ENCODE measurements around the gene NMRK2.
"Not testable (repeated sequence)": the region's sequence is repeated elsewhere in the genome, so short reads cannot be mapped to it uniquely, and the experiment has no call there.

The NMRK2 gene, protein sequence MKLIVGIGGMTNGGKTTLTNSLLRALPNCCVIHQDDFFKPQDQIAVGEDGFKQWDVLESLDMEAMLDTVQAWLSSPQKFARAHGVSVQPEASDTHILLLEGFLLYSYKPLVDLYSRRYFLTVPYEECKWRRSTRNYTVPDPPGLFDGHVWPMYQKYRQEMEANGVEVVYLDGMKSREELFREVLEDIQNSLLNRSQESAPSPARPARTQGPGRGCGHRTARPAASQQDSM

GRCh38 chr19:3932931-3933810, at the start of gene NMRK2:
TSS of gene NMRK2 (plus strand) at chr19:3933069. CDS start at chr19:3933672, 603 bp downstream.
- DNase-seq = no peak

DNA sequence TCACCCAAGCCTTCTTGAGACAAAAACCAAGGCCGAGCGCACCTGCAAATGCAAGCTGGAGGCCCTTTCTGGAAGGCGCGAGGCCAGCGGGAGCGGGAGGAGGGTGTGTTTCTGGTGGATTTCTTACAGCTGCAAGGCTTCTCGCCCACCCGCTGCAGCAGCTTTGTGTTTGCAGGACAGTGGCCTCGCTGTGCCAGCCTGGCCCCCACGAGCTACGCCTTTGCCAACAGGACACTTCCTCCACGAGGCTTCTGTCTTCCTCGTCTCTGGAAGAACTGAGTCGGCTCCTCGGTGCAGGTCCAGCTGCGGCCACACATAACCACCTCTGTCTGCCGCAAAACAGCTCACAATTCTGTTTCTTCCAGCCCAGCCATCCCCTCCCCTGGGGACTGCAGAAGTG, 42.3 kb upstream of the NMRK2 start:
- DNase-seq = no peak

DNA sequence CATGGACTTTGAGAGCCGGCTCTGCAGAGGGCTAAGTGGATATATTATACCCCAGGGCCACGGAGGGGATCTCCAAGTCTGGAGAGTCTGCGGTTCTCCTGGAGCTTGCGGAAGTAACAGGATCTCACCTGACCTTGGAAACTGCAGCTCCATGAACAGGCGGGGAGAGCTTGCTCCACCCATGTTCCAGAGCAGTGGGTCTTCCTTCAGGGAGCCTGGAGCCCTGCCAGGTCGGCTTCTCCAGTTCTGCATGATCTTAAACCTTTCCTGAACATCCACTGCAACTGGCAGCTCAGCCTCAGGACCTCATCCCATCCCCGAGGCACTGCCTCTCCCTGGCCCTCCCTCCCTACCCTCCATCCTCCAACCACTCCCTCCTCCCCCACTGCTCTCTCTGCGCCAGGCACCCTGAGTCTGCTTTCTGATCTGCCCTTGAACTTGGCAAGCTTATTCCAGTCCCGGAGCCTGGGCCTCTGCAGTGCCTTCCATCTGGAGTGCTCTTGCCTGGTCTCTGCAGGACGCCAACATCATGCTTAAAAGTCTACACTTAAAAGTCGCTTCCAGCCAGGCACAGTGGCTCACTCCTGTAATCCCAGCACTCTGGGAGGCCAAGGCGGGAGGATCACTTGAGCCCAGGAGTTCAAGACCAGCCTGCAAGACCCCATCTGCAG, 39.2 kb upstream of the NMRK2 start:
- DNase-seq = no peak

GRCh38 chr19:3894959-3895358, 37.9 kb upstream of the NMRK2 start:
- not testable (repeated sequence) for DNase-seq

- DNase-seq = no peak
These were observed 37.1 kb upstream of the NMRK2 start for GRCh38 chr19:3895788-3896187.

DNA sequence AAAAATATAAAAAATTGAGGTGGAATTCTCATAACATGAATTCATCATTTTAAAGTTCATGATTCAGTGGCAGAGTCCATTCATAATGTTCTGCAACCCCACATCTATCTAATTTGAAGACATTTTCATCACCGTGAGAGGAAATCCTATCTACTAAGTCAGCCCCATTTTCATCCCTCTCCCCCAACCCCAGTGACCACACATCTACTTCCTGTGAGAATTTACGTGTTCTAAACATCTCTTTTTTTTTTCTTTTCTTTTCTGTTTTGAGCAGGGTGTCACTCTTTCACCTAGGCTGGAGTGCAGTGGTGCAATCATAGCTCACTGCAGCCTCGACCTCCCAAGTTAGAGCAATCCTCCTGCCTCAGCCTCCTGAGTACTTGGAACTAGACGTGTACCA, 34.9 kb upstream of the NMRK2 start:
- DNase-seq = no peak

- DNase-seq = no peak
These were observed 34.4 kb upstream of the NMRK2 start for GRCh38 chr19:3898426-3898825.

- DNase-seq = no peak
These were observed 33.2 kb upstream of the NMRK2 start for GRCh38 chr19:3899531-3900294.

DNA sequence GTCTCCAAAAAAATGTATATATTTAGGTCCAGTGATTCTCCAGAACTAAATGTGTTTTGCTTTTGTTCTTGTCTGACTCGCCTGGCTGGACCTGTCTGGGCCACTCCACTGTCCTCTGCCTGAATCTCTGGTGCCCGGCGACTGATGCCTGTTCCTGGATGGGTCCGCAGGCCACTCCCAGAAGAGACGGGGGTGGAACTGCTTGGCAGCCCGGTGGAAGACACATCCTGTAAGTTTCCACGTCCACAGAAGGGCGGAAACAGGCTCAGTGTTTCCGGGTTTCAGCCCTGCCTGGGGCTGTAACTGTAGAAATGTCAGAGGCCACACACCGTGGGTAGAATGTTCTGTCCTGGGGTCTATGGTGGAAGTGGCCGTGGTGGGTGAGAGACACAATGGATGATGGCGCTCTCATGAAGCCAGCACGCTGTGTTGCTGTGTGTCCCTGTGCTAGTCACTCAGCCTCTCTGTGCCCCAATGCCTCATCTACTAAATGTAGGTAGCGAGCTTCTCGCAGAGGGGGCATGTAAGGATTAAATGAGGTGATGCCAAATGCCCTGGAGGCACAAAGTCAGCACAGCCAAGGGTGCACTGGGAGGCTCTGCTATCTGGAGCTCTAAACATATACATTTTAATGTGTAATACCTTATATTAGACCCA, 30.4 kb upstream of the NMRK2 start:
- DNase-seq = no peak

DNA sequence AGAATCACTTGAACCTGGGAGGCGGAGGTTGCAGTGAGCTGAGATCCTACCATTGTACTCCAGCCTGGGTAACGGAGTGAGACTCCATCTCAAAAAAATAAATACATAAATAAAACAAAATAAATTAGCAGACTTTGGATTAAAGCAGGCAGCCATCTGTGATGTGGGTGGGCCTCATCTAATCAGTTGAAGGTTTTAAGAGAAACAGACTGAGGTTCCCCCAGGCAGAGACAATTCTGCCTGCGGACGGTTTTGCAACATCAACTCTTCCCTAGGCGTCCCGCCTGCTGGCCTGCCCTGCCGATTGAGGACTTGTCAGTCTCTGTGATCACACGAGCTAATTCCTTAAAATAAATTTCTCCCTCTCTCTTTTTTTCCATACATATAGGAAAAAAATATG, 28.6 kb upstream of the NMRK2 start:
- DNase-seq = no peak

DNA sequence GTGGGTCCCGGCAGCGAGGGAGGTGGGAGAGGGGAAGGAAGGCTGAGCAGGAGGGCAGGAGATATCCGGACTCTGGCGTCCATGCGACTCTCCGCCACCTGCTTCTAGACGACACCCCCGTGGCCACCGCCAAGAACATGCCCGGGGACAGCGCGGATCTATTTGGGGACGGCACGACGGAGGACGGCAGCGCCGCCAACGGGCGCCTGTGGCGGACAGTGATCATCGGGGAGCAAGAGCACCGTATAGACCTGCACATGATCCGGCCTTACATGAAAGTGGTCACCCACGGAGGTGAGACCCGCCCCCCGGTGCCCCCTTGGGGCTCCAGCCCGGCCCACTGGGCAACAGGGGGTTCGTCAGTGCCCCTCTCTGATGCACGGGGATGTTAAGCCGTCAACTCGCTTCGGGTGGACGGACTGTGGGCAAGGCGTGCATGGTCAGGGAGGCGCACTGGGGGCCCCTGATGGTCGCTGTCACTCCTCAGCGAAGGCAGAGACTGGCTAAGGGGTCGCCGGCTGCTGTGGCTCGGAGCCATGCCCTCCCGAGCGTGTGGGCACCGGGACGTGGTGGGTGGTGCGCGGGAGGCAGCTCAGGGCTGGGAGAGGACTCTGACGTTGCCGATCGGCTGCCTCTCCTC, 25.1 kb upstream of the NMRK2 start:
- DNase-seq = no peak

- no peak for DNase-seq
These were observed 24.4 kb upstream of the NMRK2 start for GRCh38 chr19:3908266-3909054.

DNA sequence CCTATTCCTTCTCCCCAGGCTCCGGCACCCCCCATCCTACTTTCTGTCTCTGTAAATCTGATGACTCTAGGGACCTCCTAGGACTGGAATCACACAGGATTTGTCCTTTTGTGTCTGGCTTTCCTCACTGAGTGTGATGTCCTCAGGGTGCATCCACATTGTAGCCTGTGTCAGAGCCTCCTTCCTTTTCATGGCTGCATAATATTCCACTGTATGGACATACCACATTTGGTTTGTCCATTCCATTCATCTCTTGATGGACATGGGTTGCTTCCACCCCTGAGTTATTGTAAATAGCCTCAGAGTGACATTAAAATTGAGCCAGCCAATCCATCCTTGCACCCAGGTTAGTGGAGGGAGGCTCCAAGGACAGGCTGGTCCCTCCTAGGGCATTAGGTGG, 22.8 kb upstream of the NMRK2 start:
- no peak for DNase-seq

DNA sequence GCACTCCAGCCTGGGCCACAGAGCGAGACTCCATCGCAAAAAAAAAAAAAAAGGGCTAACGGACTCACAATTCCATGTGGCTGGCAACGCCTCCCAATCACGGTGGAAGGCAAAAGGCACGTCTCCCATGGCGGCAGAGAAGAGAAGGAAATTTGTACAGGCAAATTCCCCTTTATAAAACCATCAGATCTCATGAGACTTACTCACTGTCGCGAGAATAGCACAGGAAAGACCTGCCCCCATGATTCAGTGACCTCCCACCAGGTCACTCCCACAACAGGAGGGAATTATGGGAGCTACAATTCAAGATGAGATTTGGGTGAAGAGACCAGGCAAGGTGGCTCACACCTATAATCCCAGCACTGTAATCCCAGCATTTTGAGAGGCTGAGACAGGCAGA, 18.7 kb upstream of the NMRK2 start:
- no peak for DNase-seq

- no peak for DNase-seq
These were observed 16.8 kb upstream of the NMRK2 start for GRCh38 chr19:3916033-3916432.

GRCh38 chr19:3919793-3920192, 13.1 kb upstream of the NMRK2 start:
- no peak for DNase-seq

DNA sequence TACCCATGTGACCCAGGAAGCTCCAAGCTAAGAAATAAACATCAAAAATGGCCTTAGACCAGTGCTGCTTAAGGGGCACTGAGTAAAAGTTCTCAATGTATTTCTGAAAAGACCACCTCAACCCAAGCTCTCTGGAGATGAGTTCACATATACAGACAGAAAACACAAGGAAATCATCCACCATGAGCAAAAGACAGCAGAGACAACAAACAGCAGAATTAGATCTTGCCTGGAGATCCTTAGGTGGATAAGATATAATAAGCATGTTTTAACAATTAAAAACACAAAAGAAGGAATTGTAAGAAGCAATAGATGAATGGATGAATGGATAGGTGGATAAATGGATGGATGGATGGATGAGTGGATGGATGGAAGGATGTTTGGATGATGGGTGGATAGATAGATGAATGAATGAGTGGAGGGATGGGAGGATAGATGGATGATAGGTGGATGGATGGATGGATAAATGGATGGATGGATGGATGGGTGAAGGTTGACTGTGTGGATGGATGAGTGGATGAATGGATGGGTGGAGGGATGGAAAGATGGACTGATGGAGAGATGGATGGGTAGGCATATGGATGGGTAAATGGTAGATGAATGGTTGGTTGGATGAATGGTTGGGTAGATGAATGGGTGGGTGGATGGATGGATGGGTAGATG, 9.6 kb upstream of the NMRK2 start:
- no peak for DNase-seq

DNA sequence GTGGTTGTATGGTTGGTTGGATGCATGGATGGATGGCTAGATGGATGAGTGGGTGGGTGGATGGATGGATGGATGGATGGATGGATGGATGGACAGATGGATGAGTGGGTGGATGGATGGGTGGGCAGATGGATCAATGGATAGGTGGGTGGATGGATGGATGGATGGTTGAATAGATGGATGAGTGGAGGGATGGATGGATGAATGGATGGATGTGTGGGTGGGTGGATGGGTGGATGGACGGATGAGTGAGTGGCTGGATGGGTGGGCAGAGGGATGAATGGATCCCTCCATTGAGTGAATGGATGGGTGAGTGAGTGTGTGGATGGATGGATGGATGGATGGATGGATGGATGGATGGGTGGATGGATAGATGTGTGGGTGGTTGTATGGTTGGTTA, 9.0 kb upstream of the NMRK2 start:
- no peak for DNase-seq

DNA sequence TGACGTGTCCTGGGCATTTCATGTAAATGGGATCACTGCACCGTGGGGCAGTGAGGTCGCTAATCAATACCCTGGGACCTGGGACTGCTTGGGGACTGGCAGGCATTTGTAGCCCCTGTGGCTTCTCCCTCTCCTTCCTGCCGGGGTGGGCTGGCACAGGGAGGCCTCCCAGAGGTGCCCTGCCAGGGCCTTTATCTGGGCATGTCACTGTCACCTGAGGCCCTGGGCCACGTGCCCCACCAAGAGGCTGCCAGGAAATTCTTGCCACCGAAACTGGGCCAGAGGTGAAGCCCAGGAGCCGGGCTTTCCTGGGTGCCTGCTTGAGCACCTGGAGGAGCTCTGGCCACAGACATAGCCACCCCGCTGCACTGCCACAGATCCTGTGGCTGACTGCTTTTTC, 1.8 kb upstream of the NMRK2 start:
- no peak for DNase-seq
